GM20431 (cell line): ENCODE results near the gene DNAH11.
"Not testable (repeated sequence)": the region's sequence is repeated elsewhere in the genome, so short reads cannot be mapped to it uniquely, and the experiment has no call there.

Experiments used
- in situ Hi-C: fragments of 300-500 bp; cut with MseI, MboI; formaldehyde crosslinking; loops from one replicate; pipeline ENCODE4 v1.15.0; 2020; ENCODE audit warnings: low sequenced_read_pairs; ENCODE audit not compliant: unreplicated experiment

Gene DNAH11

DNA sequence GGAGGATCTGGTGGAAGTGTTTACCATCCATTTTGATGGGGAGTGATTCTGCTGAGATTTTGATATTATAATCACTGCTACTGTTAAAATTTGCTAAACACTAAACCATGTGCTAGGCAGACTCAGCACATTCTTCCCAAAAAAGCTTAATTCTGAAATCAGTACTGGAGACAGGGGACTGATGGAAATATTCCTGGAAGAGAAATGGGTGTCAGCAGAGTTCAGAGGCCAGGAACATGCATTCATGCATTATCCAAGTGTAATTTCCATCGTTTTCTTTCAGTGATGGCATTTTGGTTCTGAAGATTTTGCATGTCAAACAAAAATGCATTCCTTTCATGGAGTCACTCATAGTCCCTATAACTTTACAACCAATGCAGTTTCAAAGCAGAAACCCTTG is 323.9 kb downstream of the DNAH11 start:
- in situ Hi-C loops: no loop called here

DNA sequence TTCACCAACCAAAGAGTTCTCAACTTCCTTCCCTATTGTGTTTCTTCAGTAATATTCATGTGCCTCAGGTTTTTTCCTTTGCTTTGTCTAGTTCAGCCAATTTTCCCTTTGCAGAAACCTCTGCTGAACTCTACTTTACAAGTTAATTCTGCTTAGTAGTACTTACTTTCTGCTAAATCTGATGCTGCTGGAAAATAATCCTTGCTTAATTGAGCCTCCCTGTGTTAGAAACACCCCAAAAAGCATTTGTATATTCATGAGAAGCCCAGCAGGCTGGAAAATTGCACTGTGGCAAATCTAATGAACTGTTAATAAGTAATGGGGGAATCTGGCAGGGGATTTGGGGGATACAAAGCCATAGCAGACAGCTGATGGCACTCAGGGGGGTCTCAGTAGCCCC is 324.4 kb downstream of the DNAH11 start:
- in situ Hi-C loops: no loop called here

DNA sequence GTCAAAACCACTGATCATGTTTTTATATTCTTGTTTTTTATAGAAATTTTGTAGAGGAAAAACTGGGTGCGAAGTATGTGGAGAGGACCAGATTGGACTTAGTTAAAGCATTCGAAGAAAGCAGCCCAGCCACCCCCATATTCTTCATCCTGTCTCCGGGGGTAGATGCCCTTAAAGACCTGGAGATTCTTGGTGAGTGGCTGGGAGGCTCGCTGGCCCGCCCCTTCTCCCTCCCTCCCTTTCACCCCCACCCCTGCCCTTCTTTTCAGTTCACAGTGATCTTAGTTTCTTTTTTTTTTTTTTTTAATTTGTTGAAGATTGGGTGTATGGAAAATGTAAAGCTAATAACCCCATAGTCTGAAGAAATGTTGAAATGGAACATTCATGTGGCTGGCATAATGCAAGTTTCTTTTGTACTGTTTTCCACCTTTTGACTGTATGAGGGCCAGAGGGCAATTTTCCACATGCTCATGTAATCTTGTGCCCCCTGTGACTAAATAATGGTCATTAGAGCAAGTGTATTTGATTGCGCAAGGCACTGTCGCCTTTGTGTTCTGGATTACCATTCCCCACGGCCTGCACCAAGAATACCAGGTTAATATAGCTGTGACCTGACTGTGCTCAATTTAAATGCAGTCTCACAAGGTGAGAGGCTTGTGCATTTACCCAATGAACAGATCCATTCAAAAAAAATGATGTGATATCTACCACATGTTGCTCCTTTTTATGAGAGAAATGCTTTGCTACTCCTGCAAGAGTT is 325.2 kb downstream of the DNAH11 start:
- in situ Hi-C loops: no loop called here

DNA sequence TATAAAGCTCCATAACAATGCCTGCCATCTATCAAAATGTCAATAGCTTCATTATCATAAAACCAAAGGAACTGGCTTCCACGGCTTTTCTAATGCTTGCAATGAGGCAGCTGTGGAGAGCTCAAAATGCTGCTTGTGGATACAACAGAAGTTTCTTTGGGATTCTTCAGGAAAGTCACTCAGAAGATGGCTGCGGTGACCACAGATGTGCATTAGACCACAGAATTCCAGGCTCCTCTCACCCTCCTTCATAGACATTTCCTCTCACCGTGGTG is 325.7 kb downstream of the DNAH11 start:
- in situ Hi-C loops: no loop called here

DNA sequence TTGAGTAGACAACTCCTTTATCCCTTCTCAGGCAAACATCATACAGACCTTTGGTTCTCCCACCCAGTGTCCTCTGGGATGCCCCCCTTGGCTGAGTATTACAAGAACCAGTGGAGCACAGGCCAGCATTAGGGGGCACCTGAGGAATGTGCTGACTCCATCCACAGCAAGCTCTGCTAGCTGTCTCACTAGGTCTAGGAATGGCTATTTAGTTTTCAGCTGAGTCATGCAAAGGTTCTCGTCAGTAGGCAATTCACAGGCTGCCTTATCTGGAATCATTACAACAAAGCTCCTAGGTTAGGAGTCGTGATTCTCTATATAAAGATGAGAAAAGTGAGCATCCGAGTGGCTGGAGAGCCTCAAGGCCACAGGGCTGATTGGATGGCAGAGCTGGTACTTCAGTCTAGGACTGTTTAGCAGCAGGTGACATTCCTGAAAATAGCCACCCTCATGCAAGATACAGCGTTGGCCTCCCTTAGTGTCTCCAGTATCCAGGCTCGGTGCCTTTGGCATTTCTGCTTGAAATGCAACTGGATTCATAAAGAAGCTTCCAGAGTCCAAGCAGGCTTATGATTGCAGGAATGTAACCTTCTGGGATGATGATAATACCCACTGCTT is 327.1 kb downstream of the DNAH11 start:
- in situ Hi-C loops: no loop called here

DNA sequence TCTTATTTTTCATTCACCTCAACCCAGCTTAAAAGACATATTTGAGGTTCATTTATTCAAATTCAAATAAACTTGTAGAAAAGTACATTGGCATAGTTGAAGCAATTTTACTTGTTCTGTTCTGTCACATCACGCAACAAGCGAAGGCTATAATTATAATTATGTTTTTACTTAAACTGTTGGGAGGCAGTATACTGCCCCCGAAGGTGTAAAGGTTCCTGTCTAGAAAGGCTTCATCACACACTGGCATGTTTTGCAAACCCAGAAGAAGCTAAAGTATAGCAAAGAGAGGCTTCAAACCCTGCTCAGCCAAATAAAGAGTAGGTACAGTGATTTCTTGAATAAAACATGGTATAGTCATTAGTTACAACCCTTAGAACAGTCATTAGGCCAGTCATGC is 340.2 kb downstream of the DNAH11 start:
- in situ Hi-C loops: no loop called here

DNA sequence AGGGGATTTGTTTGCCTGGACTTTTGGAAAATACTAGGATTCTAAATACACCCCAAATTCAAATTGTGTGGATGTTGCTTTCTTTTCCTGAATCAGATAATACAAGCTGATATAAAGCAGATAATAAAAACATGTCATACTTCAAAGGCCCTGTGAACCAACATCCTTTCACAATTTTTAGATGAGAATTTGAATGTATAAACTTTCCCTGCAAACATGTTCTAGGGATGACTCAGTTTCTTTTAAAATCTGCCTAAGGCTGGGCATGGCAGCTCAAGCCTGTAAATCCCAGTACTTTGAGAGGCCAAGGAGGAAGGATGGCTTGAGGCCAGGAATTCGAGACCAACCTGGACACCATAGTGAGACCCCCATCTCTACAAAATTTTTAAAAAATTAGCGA is 340.7 kb downstream of the DNAH11 start:
- in situ Hi-C loops: not testable (repeated sequence)

DNA sequence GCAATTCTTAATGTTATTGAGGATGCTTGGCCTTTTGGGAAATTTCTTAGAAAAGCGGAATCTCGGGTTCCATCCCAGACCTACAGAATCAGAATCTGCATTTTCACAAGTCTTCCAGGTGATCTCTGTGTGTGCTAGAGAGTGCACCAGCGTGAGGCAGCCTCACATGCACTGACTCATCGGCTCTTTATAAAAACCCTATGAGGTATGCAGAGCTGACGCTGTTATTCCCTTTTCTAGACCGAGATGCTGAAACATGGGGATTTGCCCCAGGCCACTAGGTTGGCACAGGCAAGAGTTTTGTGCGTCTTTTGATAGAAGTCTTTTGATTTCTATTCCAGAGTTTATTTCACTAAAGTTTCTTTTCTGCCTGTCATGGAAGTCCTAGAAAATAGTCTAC is 341.7 kb downstream of the DNAH11 start:
- in situ Hi-C loops: no loop called here

DNA sequence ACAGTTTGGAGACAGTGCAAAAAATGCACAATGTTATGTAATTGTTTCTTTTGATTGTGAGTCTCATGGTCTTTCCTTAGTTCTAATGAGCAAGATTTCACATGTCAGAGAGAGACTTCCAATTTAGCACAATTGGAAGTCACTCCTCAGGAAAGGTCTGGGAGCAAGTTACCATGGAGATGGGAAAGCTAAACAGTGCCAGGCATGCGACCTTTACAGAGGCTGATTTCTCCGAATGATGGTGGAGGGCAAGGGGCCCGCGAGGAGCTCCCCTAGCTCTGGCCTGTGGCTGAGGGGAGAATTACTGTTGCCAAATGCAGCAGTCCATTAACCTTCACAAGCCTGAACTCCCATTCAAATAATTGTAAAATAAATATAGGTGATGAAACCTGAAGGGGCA is 343.6 kb downstream of the DNAH11 start:
- in situ Hi-C loops: no loop called here

DNA sequence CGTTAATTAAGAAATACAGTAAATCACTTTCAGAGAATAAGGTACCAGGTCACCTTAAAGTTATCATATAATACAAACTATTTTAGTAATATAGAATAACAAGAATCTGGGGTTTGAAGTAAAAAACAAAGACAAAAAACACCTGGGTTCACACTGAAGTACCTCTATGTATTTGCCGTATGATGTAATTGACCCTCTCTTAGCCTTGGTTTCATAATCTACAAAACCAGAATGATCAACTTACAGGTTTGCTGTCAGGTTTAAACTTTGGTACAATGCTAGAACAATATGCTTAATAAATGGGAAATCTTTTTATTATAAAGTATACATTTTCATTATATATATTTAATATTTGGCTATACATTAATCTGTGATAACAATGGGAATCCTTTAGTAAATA is 344.5 kb downstream of the DNAH11 start:
- in situ Hi-C loops: no loop called here

DNA sequence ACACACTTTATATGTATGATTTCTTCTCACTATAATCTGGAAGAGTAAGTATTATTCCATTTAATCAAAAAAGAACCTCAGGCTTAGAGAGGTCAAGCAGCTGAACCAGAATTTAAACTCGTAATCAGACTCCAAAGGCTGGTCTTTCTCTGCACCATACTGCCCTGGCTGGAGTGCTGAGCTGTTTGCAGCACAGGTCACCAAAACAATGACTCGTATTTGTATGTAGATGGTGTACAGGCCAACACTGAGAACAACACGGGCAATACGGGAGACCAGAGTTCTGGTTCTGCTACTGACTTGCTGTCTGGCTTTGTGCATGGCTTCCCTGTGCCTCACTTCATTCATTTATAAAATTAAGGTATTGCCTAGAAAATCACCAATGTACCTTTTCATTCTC is 344.9 kb downstream of the DNAH11 start:
- in situ Hi-C loops: no loop called here

DNA sequence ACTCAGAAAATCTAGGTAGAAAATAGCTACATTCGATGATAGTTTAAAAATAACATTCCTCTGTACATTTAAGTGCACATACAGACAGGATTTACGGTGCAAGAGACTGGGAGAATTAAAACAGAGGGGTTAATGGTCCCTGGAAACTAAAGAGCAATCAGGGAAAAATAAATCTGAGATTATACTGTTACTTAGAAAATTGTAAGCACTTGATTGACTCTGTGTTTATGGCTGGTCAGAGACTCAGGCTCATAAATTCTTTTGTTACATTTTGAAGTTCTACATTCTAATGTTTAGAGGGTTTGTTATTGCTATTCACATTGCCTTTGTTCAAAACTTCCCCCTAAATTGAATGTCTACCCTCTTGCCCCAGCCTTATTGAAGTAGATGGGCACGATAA is 348.5 kb downstream of the DNAH11 start:
- in situ Hi-C loops: no loop called here

DNA sequence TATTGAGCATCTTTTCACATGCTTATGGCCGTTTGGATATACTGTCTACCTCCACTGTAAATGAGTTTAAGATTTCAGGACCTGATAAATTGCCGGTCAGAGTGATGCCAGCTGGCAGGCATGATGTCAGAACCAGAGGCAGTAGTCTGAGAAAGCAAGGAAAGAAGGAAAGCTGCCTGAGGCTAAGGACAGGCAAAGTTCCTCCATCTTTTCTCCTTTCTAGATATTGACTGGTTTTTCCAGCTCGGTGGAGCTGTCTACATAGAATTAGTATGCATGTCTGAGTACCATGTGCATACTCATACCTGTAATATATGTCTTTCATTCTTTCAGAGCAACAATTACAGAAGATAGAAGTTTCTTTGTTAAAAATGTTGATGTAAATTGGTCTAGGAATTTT is 350.6 kb downstream of the DNAH11 start:
- in situ Hi-C loops: no loop called here

DNA sequence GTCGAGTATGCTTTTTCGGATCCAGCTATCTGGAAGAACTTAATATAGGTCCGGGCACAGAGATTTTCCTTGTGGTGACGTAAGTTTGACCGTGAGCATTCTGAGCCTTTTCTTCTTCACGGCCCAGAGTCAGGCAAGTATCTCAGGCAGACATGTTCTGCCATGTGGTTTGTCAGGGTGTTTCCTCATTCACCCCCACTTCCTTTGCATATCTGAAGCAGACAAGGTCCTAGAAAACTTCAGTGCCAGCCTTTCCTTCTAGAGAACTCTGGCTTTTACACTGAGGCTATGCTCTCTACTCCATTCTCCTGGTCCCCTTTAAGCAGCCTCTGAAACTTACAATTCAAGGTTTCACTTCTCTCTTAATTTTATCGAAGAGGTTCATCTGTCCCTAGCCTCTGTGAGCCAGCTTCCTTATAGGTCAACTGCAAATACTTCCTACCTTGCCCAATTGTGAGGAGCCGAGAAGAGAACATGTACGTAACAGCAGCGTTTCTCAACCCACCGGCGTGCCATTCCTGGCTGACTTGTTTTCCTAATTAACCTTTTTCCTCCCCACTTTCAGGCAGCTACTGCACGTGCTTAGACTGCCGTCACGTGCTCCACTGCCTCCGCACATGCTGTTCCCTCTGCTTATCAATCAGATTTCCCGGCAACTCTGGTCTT is 355.6 kb downstream of the DNAH11 start:
- in situ Hi-C loops: no loop called here

DNA sequence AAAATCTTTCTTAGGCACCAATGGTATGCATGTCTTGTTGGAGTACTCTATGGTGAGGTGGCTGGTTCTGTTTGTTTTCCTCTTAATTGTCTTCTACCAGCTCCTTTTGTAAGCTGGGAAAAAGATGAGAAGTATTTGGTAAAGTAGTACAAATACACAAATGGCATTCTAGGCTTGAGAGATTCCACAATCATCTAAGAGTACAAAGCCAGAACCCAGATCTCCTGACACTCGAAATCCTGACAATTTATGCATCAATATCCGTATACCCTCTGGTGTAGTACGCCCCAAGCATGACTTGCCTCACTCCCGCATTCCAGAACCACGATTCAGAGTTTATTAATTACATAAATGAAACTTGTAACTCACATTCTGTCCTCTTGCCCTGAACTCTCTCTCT is 359.4 kb downstream of the DNAH11 start:
- in situ Hi-C loops: no loop called here

DNA sequence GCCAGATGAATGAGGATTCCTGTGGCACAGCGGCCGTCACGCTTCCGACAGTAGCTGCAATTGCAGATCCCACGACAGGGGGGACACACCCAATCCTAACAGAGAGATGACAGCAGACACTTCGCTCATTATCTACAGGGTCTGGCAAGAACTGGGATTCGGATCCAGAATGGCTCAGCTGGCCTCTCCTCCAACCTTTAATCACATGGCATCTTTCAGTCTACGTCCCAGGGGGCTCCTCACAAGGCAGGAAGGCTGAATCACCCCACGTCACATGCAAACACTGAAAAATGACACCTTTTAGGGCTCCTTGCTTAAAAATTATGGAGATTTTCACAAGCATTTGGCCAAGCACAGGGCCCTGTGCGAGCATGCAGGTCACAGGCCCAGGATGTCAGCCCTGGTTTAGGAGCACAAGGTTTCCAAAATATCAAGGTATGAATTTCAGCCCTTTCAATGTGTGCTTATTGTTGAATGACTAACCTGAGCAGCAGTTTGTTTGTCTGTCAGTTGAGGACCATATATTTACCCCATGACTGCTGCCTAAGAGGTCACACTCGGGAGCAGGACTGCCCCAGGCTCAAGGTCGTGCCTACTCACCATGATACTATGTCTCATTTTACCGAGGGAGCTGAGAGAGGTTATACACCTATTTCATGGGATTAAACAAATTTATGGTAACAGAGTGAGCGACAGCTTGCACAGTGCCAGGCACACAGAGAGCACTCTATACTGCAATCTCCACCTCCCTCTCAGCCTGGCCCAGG is 360.4 kb downstream of the DNAH11 start:
- in situ Hi-C loops: no loop called here

DNA sequence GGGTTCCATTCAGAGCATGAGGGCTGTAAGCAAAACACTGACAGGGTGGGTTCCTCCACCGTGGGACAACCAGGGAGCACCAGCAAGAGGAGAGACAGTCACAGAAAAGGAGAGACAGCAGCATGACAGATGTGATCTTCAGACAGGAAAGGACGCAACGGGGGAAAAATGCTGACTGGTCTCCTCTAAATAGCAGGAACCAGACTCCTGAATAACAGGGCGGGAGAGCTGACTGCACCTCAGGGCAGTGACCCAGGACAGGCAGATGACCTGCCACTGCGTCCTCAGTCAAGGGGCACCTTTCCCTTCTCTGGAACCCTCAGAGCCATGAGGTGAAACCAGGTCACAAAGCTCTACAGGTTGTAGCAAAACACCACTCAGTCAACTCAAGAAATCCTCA is 365.9 kb downstream of the DNAH11 start:
- in situ Hi-C loops: no loop called here

DNA sequence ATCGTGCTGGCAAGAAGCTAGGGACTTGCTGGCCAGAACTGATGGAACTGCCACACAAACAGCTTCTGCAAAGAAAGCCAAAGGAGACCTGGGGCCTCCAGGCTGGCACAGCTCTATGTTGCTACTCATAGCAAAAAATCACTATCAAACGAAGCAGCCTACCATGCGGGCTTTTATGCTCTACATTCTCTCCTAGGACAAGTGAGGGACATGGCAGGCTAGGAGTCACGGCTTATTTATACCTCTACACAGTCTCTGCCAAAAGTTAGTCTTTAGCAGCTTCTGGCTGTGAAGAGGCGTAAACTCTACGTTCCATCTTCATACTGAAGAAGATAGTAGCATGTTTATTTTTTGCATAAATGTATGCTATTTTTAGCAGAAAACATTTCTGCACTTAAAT is 367.4 kb downstream of the DNAH11 start:
- in situ Hi-C loops: no loop called here

DNA sequence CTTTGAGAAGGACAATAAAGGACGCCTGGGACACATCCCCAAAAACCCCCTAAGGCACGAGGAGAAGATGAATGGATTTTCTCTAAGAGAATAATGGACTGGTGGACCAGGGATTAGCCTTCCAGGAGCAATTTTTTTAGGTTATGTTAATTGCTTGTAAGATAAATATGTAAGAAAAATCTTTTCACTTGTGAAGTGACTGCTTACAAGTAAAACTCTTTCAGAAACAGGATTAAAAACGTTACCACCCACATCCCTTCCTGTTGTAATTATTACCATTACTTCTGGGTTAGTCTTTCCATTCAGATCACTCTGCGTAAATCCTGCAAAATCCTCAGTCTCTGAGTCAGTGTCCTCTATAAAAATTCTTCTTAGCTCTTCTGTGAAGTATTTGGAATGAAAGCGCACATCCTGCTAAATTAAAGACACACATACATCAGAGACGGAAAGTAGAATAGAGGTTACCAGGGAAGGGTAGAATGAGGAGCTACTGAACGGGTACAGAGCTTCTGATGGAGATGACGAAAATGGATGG is 368.6 kb downstream of the DNAH11 start:
- in situ Hi-C loops: no loop called here

DNA sequence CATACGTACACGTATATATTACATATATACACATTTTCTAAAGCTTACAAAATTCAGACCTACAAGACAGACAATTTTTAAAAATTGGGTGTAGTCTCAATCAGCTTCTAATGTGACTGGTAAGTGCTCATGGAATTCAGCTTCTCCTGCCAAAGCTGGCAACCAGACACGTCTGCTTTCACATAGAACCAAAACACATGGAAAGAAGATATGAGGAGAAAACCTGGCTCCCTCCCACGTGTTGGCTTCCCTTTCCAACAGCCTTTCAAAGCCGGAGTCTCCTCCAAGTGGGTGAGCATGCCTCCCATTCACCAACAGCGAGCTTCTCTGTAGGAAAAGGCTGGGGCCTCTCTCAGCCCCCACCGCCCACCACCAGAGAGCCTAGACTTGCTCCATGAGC is 369.5 kb downstream of the DNAH11 start:
- in situ Hi-C loops: no loop called here
